ENCODE data around the gene TM9SF4. TPM values are rescaled to one million over a fixed set of nuclear protein-coding genes. Genes with fewer than 3 reads are reported as not detected.

TM9SF4 gene
- total RNA-seq, 2 experiments from 2014 or later = 37.9 to 39.1 TPM

GRCh38 chr20:32213870-32214269, 104.4 kb downstream of the TM9SF4 start:
- Mint-ChIP-seq H3K4me1 (ENCODE audit: low read depth) (peaks cover 37% of the 10 kb centered on the region), H3K36me3 (ENCODE audit: low read depth) (peaks cover 71% of the 10 kb centered on the region), H3K9me3 (no peaks in the 10 kb centered on the region), H3K4me3 (no peak overlapping the region), H3K27ac (no peak overlapping the region), H3K27me3 (ENCODE audit: low read depth) (no peaks in the 10 kb centered on the region)
- no peak for DNase-seq
- intact Hi-C loops (cut with micrococcal nuclease) = no loop called here
- CTCF ChIA-PET = interaction anchor here (1.3 kb wide), 1 partner anchor 18 kb away, joined by 3 read pairs; no protein-coding TSS in a partner anchor

GRCh38 chr20:32215147-32215546, 105.6 kb downstream of the TM9SF4 start:
- no peak for DNase-seq
- Mint-ChIP-seq H3K36me3 (ENCODE audit: low read depth) (peaks cover 69% of the 10 kb centered on the region), H3K4me1 (ENCODE audit: low read depth) (peaks cover 30% of the 10 kb centered on the region), H3K27me3 (ENCODE audit: low read depth) (no peaks in the 10 kb centered on the region), H3K27ac (no peak overlapping the region), H3K4me3 (no peak overlapping the region), H3K9me3 (no peaks in the 10 kb centered on the region)
- intact Hi-C loops (cut with micrococcal nuclease) = no loop called here
- CTCF ChIA-PET = no interaction called here

GRCh38 chr20:32215729-32216128, 106.2 kb downstream of the TM9SF4 start:
- CTCF ChIA-PET = no interaction called here
- intact Hi-C loops (cut with micrococcal nuclease) = no loop called here
- no peak for DNase-seq
- Mint-ChIP-seq H3K9me3 (no peaks in the 10 kb centered on the region), H3K36me3 (ENCODE audit: low read depth) (peaks cover 67% of the 10 kb centered on the region), H3K27ac (no peak overlapping the region), H3K4me3 (no peak overlapping the region), H3K27me3 (ENCODE audit: low read depth) (no peaks in the 10 kb centered on the region), H3K4me1 (ENCODE audit: low read depth) (peaks cover 24% of the 10 kb centered on the region)

- H3K27me3 Mint-ChIP-seq (ENCODE audit: low read depth) = no peaks in the 10 kb centered on the region
- H3K27ac Mint-ChIP-seq = no peak overlapping the region
- H3K4me3 Mint-ChIP-seq = no peak overlapping the region
- H3K9me3 Mint-ChIP-seq = no peaks in the 10 kb centered on the region
- DNase-seq = no peak
- CTCF ChIA-PET = interaction anchor here (0.8 kb wide), 1 partner anchor 55 kb away, joined by 3 read pairs; no protein-coding TSS in a partner anchor
- peaks cover 70% of the 10 kb centered on the region for H3K36me3 Mint-ChIP-seq (ENCODE audit: low read depth)
- intact Hi-C loops (cut with micrococcal nuclease) = no loop called here
- H3K4me1 Mint-ChIP-seq (ENCODE audit: low read depth) = peaks cover 19% of the 10 kb centered on the region
Measured at GRCh38 chr20:32216179-32217142, 106.9 kb downstream of the TM9SF4 start.

Other genes starting within 250 kb of the TM9SF4 start
- gene DUSP15, start 239.2 kb upstream of the TM9SF4 start, total RNA-seq = not detected
- not detected for gene TTLL9, start 239.1 kb upstream of the TM9SF4 start, total RNA-seq
- gene PDRG1, start 157.7 kb upstream of the TM9SF4 start, total RNA-seq = 10 to 100 TPM; 17.4 to 19.3 TPM
- gene XKR7, start 141.6 kb upstream of the TM9SF4 start, total RNA-seq = under 1 TPM; 0.02 TPM
- not detected for gene CCM2L, start 99.3 kb upstream of the TM9SF4 start, total RNA-seq
- gene HCK, start 57.5 kb upstream of the TM9SF4 start, total RNA-seq = not detected
- gene PLAGL2, start 98.0 kb downstream of the TM9SF4 start, total RNA-seq = 10 to 100 TPM; 63.3 to 64.9 TPM
- 10 to 100 TPM; 37.1 to 38.9 TPM for gene POFUT1, start 98.2 kb downstream of the TM9SF4 start, total RNA-seq
- gene KIF3B, start 167.9 kb downstream of the TM9SF4 start, total RNA-seq = 10 to 100 TPM; 27.4 to 27.6 TPM
- 100 to 1,000 TPM; 155 to 162 TPM for gene ASXL1, start 248.6 kb downstream of the TM9SF4 start, total RNA-seq